ENCODE measurements around the gene ADIG. TPM values are rescaled to one million over a fixed set of nuclear protein-coding genes. Genes with fewer than 3 reads are reported as not detected.

ADIG gene
- total and polyA plus RNA-seq, 7 donors, result not detected

- DNase-seq, result no peak
- intact Hi-C loops (cut with DNase I), result no loop called here
- no peak overlapping the region for H3K27ac ChIP-seq
- H3K4me1 ChIP-seq, result no peaks in the 10 kb centered on the region
- H3K36me3 ChIP-seq, result no peaks in the 10 kb centered on the region
- H3K9me3 ChIP-seq, result no peaks in the 10 kb centered on the region
- peaks cover 0 to 31% (median 0%) of the 10 kb centered on the region in 3 donors for H3K27me3 ChIP-seq
- no peak for TF ChIP-seq POLR2A (IDR thresholded peaks at IDR 0.05)
- no peak for TF ChIP-seq CTCF (IDR thresholded peaks at IDR 0.05)
- TF ChIP-seq POLR2AphosphoS5 (IDR thresholded peaks at IDR 0.05), result no peak
- no peak for TF ChIP-seq EP300 (IDR thresholded peaks at IDR 0.05)
- no peak overlapping the region for H3K4me3 ChIP-seq
- WGBS, 2 donors, result 85 to 88% methylated on average over 4 of the region's 4 CpGs
These were observed 35.5 kb downstream of the ADIG start for GRCh38 chr20:38616457-38616856.

- H3K4me1 ChIP-seq, result no peaks in the 10 kb centered on the region
- no peak overlapping the region for H3K4me3 ChIP-seq
- H3K36me3 ChIP-seq, result no peaks in the 10 kb centered on the region
- DNase-seq, result no peak
- intact Hi-C loops (cut with DNase I), result no loop called here
- H3K27me3 ChIP-seq, result peaks cover 0 to 31% (median 0%) of the 10 kb centered on the region in 3 donors
- WGBS, 2 donors, result 70 to 75% methylated on average over 16 of the region's 16 CpGs
- H3K27ac ChIP-seq, result no peak overlapping the region
- TF ChIP-seq POLR2AphosphoS5 (IDR thresholded peaks at IDR 0.05), result no peak
- no peak for TF ChIP-seq POLR2A (IDR thresholded peaks at IDR 0.05)
- TF ChIP-seq EP300 (IDR thresholded peaks at IDR 0.05), result no peak
- TF ChIP-seq CTCF (IDR thresholded peaks at IDR 0.05), result no peak
- H3K9me3 ChIP-seq, result no peaks in the 10 kb centered on the region
These were observed 36.2 kb downstream of the ADIG start for GRCh38 chr20:38617011-38617829.

GRCh38 chr20:38617830-38618196 lies 36.8 kb downstream of the ADIG start:
- peaks cover 0 to 31% (median 0%) of the 10 kb centered on the region in 3 donors for H3K27me3 ChIP-seq
- TF ChIP-seq EP300 (IDR thresholded peaks at IDR 0.05) (no peak), CTCF (IDR thresholded peaks at IDR 0.05) (no peak), POLR2AphosphoS5 (IDR thresholded peaks at IDR 0.05) (no peak), POLR2A (IDR thresholded peaks at IDR 0.05) (no peak)
- H3K9me3 ChIP-seq, result no peaks in the 10 kb centered on the region
- 78 to 89% methylated on average over 4 of the region's 4 CpGs for WGBS, 2 donors
- H3K4me1 ChIP-seq, result no peaks in the 10 kb centered on the region
- H3K27ac ChIP-seq, result no peak overlapping the region
- intact Hi-C loops (cut with DNase I), result no loop called here
- DNase-seq, result no peak
- no peaks in the 10 kb centered on the region for H3K36me3 ChIP-seq
- H3K4me3 ChIP-seq, result no peak overlapping the region

- no peaks in the 10 kb centered on the region for H3K36me3 ChIP-seq
- no peak overlapping the region for H3K27ac ChIP-seq
- TF ChIP-seq POLR2AphosphoS5 (IDR thresholded peaks at IDR 0.05) (no peak), POLR2A (IDR thresholded peaks at IDR 0.05) (no peak), CTCF (IDR thresholded peaks at IDR 0.05) (no peak), EP300 (IDR thresholded peaks at IDR 0.05) (no peak)
- H3K9me3 ChIP-seq, result peaks cover 0 to 3% (median 2%) of the 10 kb centered on the region in 4 donors
- no peak overlapping the region for H3K4me3 ChIP-seq
- no peaks in the 10 kb centered on the region for H3K4me1 ChIP-seq
- 66 to 76% methylated on average over 9 of the region's 9 CpGs for WGBS, 2 donors
- DNase-seq, result no peak
- intact Hi-C loops (cut with DNase I), result no loop called here
- peaks cover 0 to 31% (median 0%) of the 10 kb centered on the region in 3 donors for H3K27me3 ChIP-seq
These were observed 39.4 kb downstream of the ADIG start for GRCh38 chr20:38620441-38620840.

All from sigmoid colon (tissue), 7 donors.